ENCODE data around the gene HOXA6.

Gene HOXA6

GRCh38 chr7:27182285-27182841 lies 34.8 kb upstream of the HOXA6 start:
- H3K27me3 ChIP-seq = peaks cover 100% of the 10 kb centered on the region
- H3K27ac ChIP-seq = no peak overlapping the region
- peaks cover 31 to 42% of the 10 kb centered on the region in 2 experiments for H3K4me1 ChIP-seq (ENCODE audit: control insufficient read depth in 1 of 2, insufficient read depth in 1 of 2, low read depth in 1 of 2, low read length in 1 of 2)
- no peaks in the 10 kb centered on the region for H3K9me3 ChIP-seq
- H3K36me3 ChIP-seq = no peaks in the 10 kb centered on the region
- H3K4me3 ChIP-seq (ENCODE audit: low read depth in 1 of 2, low read length in 1 of 2) = no peak overlapping the region
- no peak for TF ChIP-seq CTCF (IDR thresholded peaks at IDR 0.05)

GRCh38 chr7:27181795-27182275 lies 34.3 kb upstream of the HOXA6 start:
- Histone ChIP-seq H3K36me3 (no peaks in the 10 kb centered on the region), H3K9me3 (no peaks in the 10 kb centered on the region), H3K4me3 (ENCODE audit: low read depth in 1 of 2, low read length in 1 of 2) (no peak overlapping the region), H3K27me3 (peaks cover 100% of the 10 kb centered on the region), H3K4me1 (ENCODE audit: control insufficient read depth in 1 of 2, insufficient read depth in 1 of 2, low read depth in 1 of 2, low read length in 1 of 2) (peaks cover 31 to 42% of the 10 kb centered on the region in 2 experiments), H3K27ac (no peak overlapping the region)
- no peak for TF ChIP-seq CTCF (IDR thresholded peaks at IDR 0.05)

- no peak overlapping the region for H3K27ac ChIP-seq
- H3K4me3 ChIP-seq (ENCODE audit: low read depth in 1 of 2, low read length in 1 of 2) = no peak overlapping the region
- H3K27me3 ChIP-seq = peaks cover 100% of the 10 kb centered on the region
- H3K9me3 ChIP-seq = no peaks in the 10 kb centered on the region
- peaks cover 27 to 36% of the 10 kb centered on the region in 2 experiments for H3K4me1 ChIP-seq (ENCODE audit: control insufficient read depth in 1 of 2, insufficient read depth in 1 of 2, low read depth in 1 of 2, low read length in 1 of 2)
- H3K36me3 ChIP-seq = no peaks in the 10 kb centered on the region
- no peak for TF ChIP-seq CTCF (IDR thresholded peaks at IDR 0.05)
Measured at GRCh38 chr7:27180431-27181420, 33.2 kb upstream of the HOXA6 start.

- no peaks in the 10 kb centered on the region for H3K9me3 ChIP-seq
- no peaks in the 10 kb centered on the region for H3K36me3 ChIP-seq
- peak; percentile 82 for TF ChIP-seq CTCF (IDR thresholded peaks at IDR 0.05)
- H3K27ac ChIP-seq = no peak overlapping the region
- peaks cover 100% of the 10 kb centered on the region for H3K27me3 ChIP-seq
- H3K4me1 ChIP-seq (ENCODE audit: control insufficient read depth in 1 of 2, insufficient read depth in 1 of 2, low read depth in 1 of 2, low read length in 1 of 2) = peaks cover 17 to 27% of the 10 kb centered on the region in 2 experiments
- peak overlapping the region in 1 of 2 experiments; percentile 30 for H3K4me3 ChIP-seq (ENCODE audit: low read depth in 1 of 2, low read length in 1 of 2)
Measured at GRCh38 chr7:27179503-27180430, 32.2 kb upstream of the HOXA6 start.

- Histone ChIP-seq H3K9me3 (no peaks in the 10 kb centered on the region), H3K4me1 (ENCODE audit: control insufficient read depth in 1 of 2, insufficient read depth in 1 of 2, low read depth in 1 of 2, low read length in 1 of 2) (peaks cover 16 to 26% of the 10 kb centered on the region in 2 experiments), H3K27ac (no peak overlapping the region), H3K27me3 (peaks cover 100% of the 10 kb centered on the region), H3K36me3 (no peaks in the 10 kb centered on the region), H3K4me3 (ENCODE audit: low read depth in 1 of 2, low read length in 1 of 2) (no peak overlapping the region)
- no peak for TF ChIP-seq CTCF (IDR thresholded peaks at IDR 0.05)
Measured at GRCh38 chr7:27179030-27179429, 31.5 kb upstream of the HOXA6 start.
